DOHH2 (cell line): ENCODE measurements around the gene UBE4B.
"Not testable (repeated sequence)": the region's sequence is repeated elsewhere in the genome, so short reads cannot be mapped to it uniquely, and the experiment has no call there.

Experiments
- H3F3A ChIP-seq: fragments of 200-600 bp; sonication (generic), shearing (Covaris generic); 2 replicates; pipeline ENCODE4 v1.6.0; 2016; ENCODE audit warnings: antibody characterized with exemption, mild to moderate bottlenecking; ENCODE audit not compliant: control insufficient read depth, insufficient read depth
- H3K27ac ChIP-seq: fragments of 200-600 bp; sonication (generic); 2 replicates; pipeline ENCODE4 v1.5.1; 2014; ENCODE audit warnings: low read depth, mild to moderate bottlenecking, low read length, moderate library complexity
- H3K27me3 ChIP-seq: fragments of 200-600 bp; sonication (generic); 2 replicates; pipeline ENCODE4 v1.6.1; 2014; ENCODE audit warnings: mild to moderate bottlenecking, low read length, mixed read lengths; ENCODE audit not compliant: control insufficient read depth
- H3K36me3 ChIP-seq: fragments of 200-600 bp; sonication (generic); 2 replicates; pipeline ENCODE4 v1.6.1; 2014; ENCODE audit warnings: mild to moderate bottlenecking, low read length, moderate library complexity, mixed read lengths; ENCODE audit not compliant: control insufficient read depth
- H3K4me1 ChIP-seq: fragments of 200-600 bp; sonication (generic); 2 replicates; pipeline ENCODE4 v1.6.1; 2014; ENCODE audit warnings: mild to moderate bottlenecking, low read length, mixed read lengths; ENCODE audit not compliant: control insufficient read depth
- H3K4me2 ChIP-seq: fragments of 200-600 bp; sonication (generic); 2 replicates; pipeline ENCODE4 v1.6.0; 2014; ENCODE audit warnings: mild to moderate bottlenecking, low read length, moderate library complexity
- H3K4me3 ChIP-seq: fragments of 200-600 bp; sonication (generic); 2 replicates; pipeline ENCODE4 v1.5.1; 2014; ENCODE audit warnings: mild to moderate bottlenecking, low read length, mixed read lengths
- H3K79me2 ChIP-seq: fragments of 200-600 bp; sonication (generic); 2 replicates; pipeline ENCODE4 v1.6.1; 2014; ENCODE audit warnings: mild to moderate bottlenecking, low read length, mixed read lengths; ENCODE audit not compliant: control insufficient read depth
- H3K9me2 ChIP-seq: fragments of 200-600 bp; sonication (generic); replicated peaks from 2 replicates; pipeline ENCODE4 v1.6.1; 2014; ENCODE audit warnings: mild to moderate bottlenecking, low read length, mixed read lengths; ENCODE audit not compliant: control insufficient read depth
- H3K9me3 ChIP-seq: fragments of 200-600 bp; sonication (generic); 2 replicates; pipeline ENCODE4 v1.6.1; 2014; ENCODE audit warnings: antibody characterized with exemption, low read length, mixed read lengths; ENCODE audit not compliant: control insufficient read depth, insufficient read depth
- H4K20me1 ChIP-seq: fragments of 200-600 bp; sonication (generic); 2 replicates; pipeline ENCODE4 v1.6.0; 2014; ENCODE audit warnings: low read depth, mild to moderate bottlenecking, antibody characterized with exemption, low read length, moderate library complexity; ENCODE audit not compliant: control insufficient read depth, insufficient read depth
- CTCF ChIP-seq: fragments of 200-600 bp; sonication (generic); IDR thresholded peaks from one replicate; pipeline ENCODE4 v1.5.1; 2014; ENCODE audit warnings: antibody characterized with exemption, mild to moderate bottlenecking, low read depth, low read length; ENCODE audit not compliant: poor library complexity, severe bottlenecking
- EZH2phosphoT487 ChIP-seq: fragments of 200-600 bp; sonication (generic); IDR thresholded peaks from 2 replicates; pipeline ENCODE4 v1.6.1; 2017; ENCODE audit warnings: borderline replicate concordance, mild to moderate bottlenecking, antibody characterized with exemption, low read length, moderate library complexity, mixed read lengths

UBE4B gene

GRCh38 chr1:10106241-10106640 lies 73.5 kb downstream of the UBE4B start:
- H3K4me3 ChIP-seq, result no peak overlapping the region
- no peak for TF ChIP-seq CTCF
- TF ChIP-seq EZH2phosphoT487, result no peak

GRCh38 chr1:10106756-10107475 lies 74.2 kb downstream of the UBE4B start:
- H3K36me3 ChIP-seq, result peaks cover 38% of the 10 kb centered on the region
- TF ChIP-seq EZH2phosphoT487, result no peak
- TF ChIP-seq CTCF, result no peak

More at GRCh38 chr1:10106241-10106640, 73.5 kb downstream of the UBE4B start:
- H3K27ac ChIP-seq, result no peak overlapping the region
- H3K4me1 ChIP-seq, result no peaks in the 10 kb centered on the region
- H4K20me1 ChIP-seq, result no peaks in the 10 kb centered on the region
- peaks cover 38% of the 10 kb centered on the region for H3K36me3 ChIP-seq
- no peaks in the 10 kb centered on the region for H3K9me2 ChIP-seq
- no peaks in the 10 kb centered on the region for H3K9me3 ChIP-seq
- H3F3A ChIP-seq, result no peaks in the 10 kb centered on the region
- H3K27me3 ChIP-seq, result no peaks in the 10 kb centered on the region
- H3K79me2 ChIP-seq, result no peaks in the 10 kb centered on the region
- no peak overlapping the region for H3K4me2 ChIP-seq

GRCh38 chr1:10107476-10107847 lies 74.7 kb downstream of the UBE4B start:
- peaks cover 38% of the 10 kb centered on the region for H3K36me3 ChIP-seq
- H3K4me3 ChIP-seq, H3K79me2 ChIP-seq, H3K9me2 ChIP-seq, H3K4me2 ChIP-seq, H4K20me1 ChIP-seq, H3K4me1 ChIP-seq, H3K9me3 ChIP-seq, H3F3A ChIP-seq, H3K27ac ChIP-seq, H3K27me3 ChIP-seq: not testable (repeated sequence)

More at GRCh38 chr1:10106756-10107475, 74.2 kb downstream of the UBE4B start:
- Histone ChIP-seq H3K9me2 (no peaks in the 10 kb centered on the region), H3K79me2 (no peaks in the 10 kb centered on the region), H3K4me2 (no peak overlapping the region), H3K27ac (no peak overlapping the region), H3F3A (no peaks in the 10 kb centered on the region), H3K4me3 (no peak overlapping the region), H3K4me1 (no peaks in the 10 kb centered on the region), H3K27me3 (no peaks in the 10 kb centered on the region), H3K9me3 (no peaks in the 10 kb centered on the region), H4K20me1 (no peaks in the 10 kb centered on the region)

GRCh38 chr1:10108134-10108663 lies 75.4 kb downstream of the UBE4B start:
- Histone ChIP-seq H4K20me1 (no peaks in the 10 kb centered on the region), H3K4me3 (no peak overlapping the region), H3K4me1 (no peaks in the 10 kb centered on the region), H3F3A (no peaks in the 10 kb centered on the region), H3K9me2 (no peaks in the 10 kb centered on the region), H3K27ac (no peak overlapping the region), H3K79me2 (no peaks in the 10 kb centered on the region), H3K9me3 (no peaks in the 10 kb centered on the region), H3K4me2 (no peak overlapping the region), H3K36me3 (peaks cover 35% of the 10 kb centered on the region), H3K27me3 (no peaks in the 10 kb centered on the region)
- no peak for TF ChIP-seq EZH2phosphoT487
